Measurements from ENCODE around the gene QKI. TPM values are rescaled to one million over a fixed set of nuclear protein-coding genes. Genes with fewer than 3 reads are reported as not detected.

QKI gene
- total and polyA plus RNA-seq, 2 donors (not counting 3 experiments of a cell fraction or from before 2014, with no cell fraction given): 178 to 232 TPM

GRCh38 chr6:163444077-163444476 is 29.6 kb downstream of the QKI start:
- intact Hi-C loops (cut with micrococcal nuclease): no loop called here
- H3K9me3 ChIP-seq (replicated peaks; ENCODE audit: control insufficient read depth, insufficient read depth, low read length): no peaks in the 10 kb centered on the region

More at GRCh38 chr6:163444077-163444476, 29.6 kb downstream of the QKI start:
- Histone ChIP-seq H3K4me3 (replicated peaks in 1 of 3; ENCODE audit: insufficient read depth in 1 of 3, low read depth in 1 of 3, low read length in 3 of 3) (no peak overlapping the region), H2AFZ (ENCODE audit: low read depth, low read length) (no peak overlapping the region), H3K79me2 (ENCODE audit: control insufficient read depth, insufficient read depth, low read length) (peaks cover 100% of the 10 kb centered on the region), H3K9me1 (replicated peaks; ENCODE audit: control insufficient read depth, extremely low read depth, insufficient read depth, low read length) (no peaks in the 10 kb centered on the region), H3K9ac (replicated peaks; ENCODE audit: extremely low read depth, insufficient read depth, low read length) (no peak overlapping the region), H3K4me2 (ENCODE audit: insufficient read depth, low read length) (no peak overlapping the region), H3K4me1 (ENCODE audit: control insufficient read depth, extremely low read depth, insufficient read depth, low read length) (no peaks in the 10 kb centered on the region), H3K36me3 (ENCODE audit: control insufficient read depth in 2 of 2, extremely low read depth in 1 of 2, insufficient read depth in 2 of 2, low read length in 2 of 2) (no peaks in the 10 kb centered on the region), H4K20me1 (replicated peaks; ENCODE audit: control insufficient read depth, extremely low read depth, insufficient read depth, low read length) (peaks cover 53% of the 10 kb centered on the region), H3K27me3 (ENCODE audit: control insufficient read depth in 2 of 2, insufficient read depth in 2 of 2, low read length in 2 of 2) (no peaks in the 10 kb centered on the region), H3K27ac (ENCODE audit: insufficient read depth, low read depth, low read length) (no peak overlapping the region)
- TF ChIP-seq POLR2AphosphoS5 (IDR thresholded peaks at IDR 0.05; ENCODE audit: insufficient read depth, low read depth, low read length): no peak
- TF ChIP-seq, protein P1, sequence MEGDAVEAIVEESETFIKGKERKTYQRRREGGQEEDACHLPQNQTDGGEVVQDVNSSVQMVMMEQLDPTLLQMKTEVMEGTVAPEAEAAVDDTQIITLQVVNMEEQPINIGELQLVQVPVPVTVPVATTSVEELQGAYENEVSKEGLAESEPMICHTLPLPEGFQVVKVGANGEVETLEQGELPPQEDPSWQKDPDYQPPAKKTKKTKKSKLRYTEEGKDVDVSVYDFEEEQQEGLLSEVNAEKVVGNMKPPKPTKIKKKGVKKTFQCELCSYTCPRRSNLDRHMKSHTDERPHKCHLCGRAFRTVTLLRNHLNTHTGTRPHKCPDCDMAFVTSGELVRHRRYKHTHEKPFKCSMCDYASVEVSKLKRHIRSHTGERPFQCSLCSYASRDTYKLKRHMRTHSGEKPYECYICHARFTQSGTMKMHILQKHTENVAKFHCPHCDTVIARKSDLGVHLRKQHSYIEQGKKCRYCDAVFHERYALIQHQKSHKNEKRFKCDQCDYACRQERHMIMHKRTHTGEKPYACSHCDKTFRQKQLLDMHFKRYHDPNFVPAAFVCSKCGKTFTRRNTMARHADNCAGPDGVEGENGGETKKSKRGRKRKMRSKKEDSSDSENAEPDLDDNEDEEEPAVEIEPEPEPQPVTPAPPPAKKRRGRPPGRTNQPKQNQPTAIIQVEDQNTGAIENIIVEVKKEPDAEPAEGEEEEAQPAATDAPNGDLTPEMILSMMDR (IDR thresholded peaks at IDR 0.05; ENCODE audit: extremely low read depth in 1 of 2, insufficient read depth in 1 of 2, low read depth in 1 of 2, low read length in 2 of 2): no peak
- TF ChIP-seq FOS (IDR thresholded peaks at IDR 0.05; ENCODE audit: borderline replicate concordance, insufficient read depth, low read length): no peak
- TF ChIP-seq MYC (IDR thresholded peaks at IDR 0.05; ENCODE audit: low read depth, low read length): no peak
- TF ChIP-seq JUN (IDR thresholded peaks at IDR 0.05; ENCODE audit: borderline replicate concordance, insufficient read depth, insufficient read length, low read depth): no peak
- no peak for TF ChIP-seq POLR2A (IDR thresholded peaks at IDR 0.05; ENCODE audit: low read depth, low read length)
- TF ChIP-seq, protein P2, sequence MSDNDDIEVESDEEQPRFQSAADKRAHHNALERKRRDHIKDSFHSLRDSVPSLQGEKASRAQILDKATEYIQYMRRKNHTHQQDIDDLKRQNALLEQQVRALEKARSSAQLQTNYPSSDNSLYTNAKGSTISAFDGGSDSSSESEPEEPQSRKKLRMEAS (IDR thresholded peaks at IDR 0.05; ENCODE audit: insufficient read depth, insufficient read length): no peak
- no peak for TF ChIP-seq EZH2 (IDR thresholded peaks at IDR 0.05; ENCODE audit: borderline replicate concordance, low read depth, low read length, severe bottlenecking)
- no peak for TF ChIP-seq GATA2 (IDR thresholded peaks at IDR 0.05; ENCODE audit: insufficient read depth, insufficient read length, low read depth, low read length)
- no peak for DNase-seq (ENCODE audit: low read depth, low spot score)
- CTCF ChIA-PET: interaction anchor here (1.2 kb wide), 1 partner anchor 16 kb away, joined by 8 read pairs; no protein-coding TSS in a partner anchor
- FAIRE-seq: no peak
- no TSS peak for BruUV-seq (replicated peaks)
- POLR2A ChIA-PET: no interaction called here
- dilution Hi-C loops (cut with MboI; ENCODE audit: extremely low pct_ligation_motif_present, low sequenced_read_pairs): no loop called here

All from endothelial cell of umbilical vein (primary cell).